K562 (cell line): ENCODE results near the gene ARHGAP10. TPM values are rescaled to one million over a fixed set of nuclear protein-coding genes. Genes with fewer than 3 reads are reported as not detected.

ENCODE experiments used
- ATAC-seq: fragments of 200-7000 bp; cut with Tn5 transposase; 3 replicates; pipeline ENCODE4 v1.9.1; 2020; ENCODE audit warnings: moderate library complexity
- BruUV-seq: library from RNA; stranded (reverse); fragments of 400-500 nt; replicated peaks from 2 replicates; lab custom pipeline; 2021; lab: Mats Ljungman, UMichigan
- CTCF ChIA-PET: fragments of 300-600 bp; formaldehyde crosslinking; extraction: SDS; loops from one replicate; lab custom pipeline; 2021; ENCODE audit warnings: low intra/inter-chr PET ratio; lab: Yijun Ruan, JAX
- POLR2A ChIA-PET: fragments of 300-600, 350-650 bp; sonication (Branson Sonifier 250); formaldehyde crosslinking; extraction: SDS; loops from one replicate; lab custom pipeline; 2021; ENCODE audit warnings: antibody characterized with exemption, inconsistent platforms; lab: Yijun Ruan, JAX
- DNase-seq, 4 experiments: peaks; one replicate each; pipeline versions ENCODE4 v3.0.0 to v3.0.0-alpha.2; 2011 to 2018; ENCODE audit warnings: low spot score in 3 of 4, mixed read lengths in 3 of 4; ENCODE audit errors: extremely low read depth in 1 of 4
- FAIRE-seq: peaks from 2 replicates; lab custom pipeline; 2011; peaks lifted over from hg19 to GRCh38; lab: Jason Lieb, UNC
- H2AFZ ChIP-seq: 2 replicates; pipeline ENCODE4 v1.6.0; 2011; ENCODE audit warnings: low read depth, low read length, control low read depth, inconsistent platforms
- H3K27ac ChIP-seq: fragments of 200-600 bp; 3 replicates; pipeline ENCODE4 v1.8.0; 2011; ENCODE audit warnings: low read depth, mild to moderate bottlenecking, control low read depth, inconsistent platforms, low read length, moderate library complexity, mixed read lengths; ENCODE audit errors: extremely low read depth
- H3K27me3 ChIP-seq, 2 experiments: fragments of 300-600 bp in 1 of 2; 2 replicates in 1 of 2; 3 replicates in 1 of 2; pipeline versions ENCODE4 v1.6.0 to v1.8.0; 2011; ENCODE audit warnings: inconsistent platforms in 2 of 2, low read length in 2 of 2, mild to moderate bottlenecking in 1 of 2, mixed read lengths in 1 of 2, moderate library complexity in 1 of 2; ENCODE audit not compliant: control insufficient read depth in 2 of 2, insufficient read depth in 2 of 2
- H3K36me3 ChIP-seq: fragments of 300-600 bp; 3 replicates; pipeline ENCODE4 v1.8.0; 2011; ENCODE audit warnings: mild to moderate bottlenecking, low read length, inconsistent platforms; ENCODE audit not compliant: control insufficient read depth, insufficient read depth
- H3K4me1 ChIP-seq, 2 experiments: fragments of 200-600 bp in 1 of 2; replicated peaks in 1 of 2; 2 replicates in 1 of 2; 3 replicates in 1 of 2; pipeline versions ENCODE4 v1.5.1 to v1.8.0; 2011; ENCODE audit warnings: inconsistent platforms in 2 of 2, low read length in 2 of 2, mild to moderate bottlenecking in 1 of 2, mixed read lengths in 1 of 2, moderate library complexity in 1 of 2; ENCODE audit not compliant: control insufficient read depth in 2 of 2, insufficient read depth in 2 of 2
- H3K4me2 ChIP-seq: 2 replicates; pipeline ENCODE4 v1.6.1; 2011; ENCODE audit warnings: low read length, control low read depth, inconsistent platforms, mixed read lengths; ENCODE audit not compliant: insufficient read depth
- H3K4me3 ChIP-seq: fragments of 200-600 bp; sonication (generic), shearing (Covaris generic); 2 replicates; pipeline ENCODE4 v1.5.1; 2016; ENCODE audit warnings: control low read depth, inconsistent platforms
- H3K79me2 ChIP-seq: fragments of 200-600 bp; 3 replicates; pipeline ENCODE4 v1.8.0; 2011; ENCODE audit warnings: low read length, inconsistent platforms; ENCODE audit not compliant: control insufficient read depth, insufficient read depth
- H3K9ac ChIP-seq, 2 experiments: 2 replicates each; pipeline versions ENCODE4 v1.6.0 to v1.6.1; 2011; ENCODE audit warnings: low read depth in 2 of 2, low read length in 2 of 2, control low read depth in 1 of 2, inconsistent platforms in 1 of 2, mild to moderate bottlenecking in 1 of 2, mixed read lengths in 1 of 2; ENCODE audit not compliant: insufficient read depth in 1 of 2
- H3K9me1 ChIP-seq: one replicate; pipeline ENCODE4 v1.6.0; 2011; ENCODE audit warnings: inconsistent platforms, mild to moderate bottlenecking, low read length, moderate library complexity; ENCODE audit not compliant: control insufficient read depth, insufficient read depth
- H3K9me3 ChIP-seq: replicated peaks from 2 replicates; pipeline ENCODE4 v1.5.1; 2011; ENCODE audit warnings: low read depth, low read length, inconsistent platforms; ENCODE audit not compliant: control insufficient read depth, insufficient read depth
- H4K20me1 ChIP-seq: replicated peaks from 2 replicates; pipeline ENCODE4 v1.6.1; 2011; ENCODE audit warnings: low read length, inconsistent platforms, mixed read lengths; ENCODE audit not compliant: control insufficient read depth, insufficient read depth
- CGGBP1 ChIP-seq: fragments of 250-450 bp; sonication (Bioruptor Pico); IDR thresholded peaks from 2 replicates; pipeline ENCODE4 v1.9.0; 2021; ENCODE audit warnings: mild to moderate bottlenecking
- E2F6 ChIP-seq, 2 experiments: IDR thresholded peaks; 2 replicates each; pipeline ENCODE4 v1.6.1; 2011; ENCODE audit warnings: borderline replicate concordance in 1 of 2, control low read depth in 1 of 2, low read depth in 1 of 2, low read length in 1 of 2, mild to moderate bottlenecking in 1 of 2, mixed read lengths in 1 of 2, moderate library complexity in 1 of 2; ENCODE audit not compliant: insufficient read depth in 1 of 2, insufficient read length in 1 of 2, poor library complexity in 1 of 2, severe bottlenecking in 1 of 2; ENCODE audit errors: extremely low read depth in 1 of 2
- E4F1 ChIP-seq: fragments of 250-450 bp; sonication (Bioruptor Pico); IDR thresholded peaks from 2 replicates; pipeline ENCODE4 v1.5.0; 2021; ENCODE audit warnings: mild to moderate bottlenecking, borderline replicate concordance
- MBD1 ChIP-seq: fragments of 250-450 bp; sonication (Bioruptor Pico); IDR thresholded peaks from 2 replicates; pipeline ENCODE4 v1.8.0; 2022; ENCODE audit warnings: inconsistent platforms
- MEIS2 ChIP-seq: fragments of 450-650 bp; IDR thresholded peaks from 2 replicates; pipeline ENCODE4 v1.6.1; 2014; ENCODE audit warnings: mild to moderate bottlenecking; ENCODE audit not compliant: partially characterized antibody
- SETDB1 ChIP-seq: IDR thresholded peaks from one replicate; pipeline ENCODE4 v1.6.1; 2012; ENCODE audit warnings: low read length, control low read depth, inconsistent platforms
- SIN3A ChIP-seq, 2 experiments: fragments of 150-350 bp in 1 of 2; IDR thresholded peaks; 2 replicates each; pipeline ENCODE4 v1.6.1; 2011 to 2016; ENCODE audit warnings: borderline replicate concordance in 2 of 2, low read depth in 2 of 2, low read length in 2 of 2, mild to moderate bottlenecking in 2 of 2, moderate library complexity in 2 of 2; ENCODE audit not compliant: control insufficient read depth in 1 of 2
- WGBS: fragments of 100-300 bp; shearing (Covaris generic); methylation state at CpG from one replicate; pipeline ENCODE4 v1.1.6; 2016; ENCODE audit warnings: low coverage, mixed read lengths; ENCODE audit not compliant: insufficient coverage; ENCODE audit errors: missing lambda C conversion rate; 5-methylcytosine and 5-hydroxymethylcytosine counted together
- in situ Hi-C: fragments of 300-500 bp; cut with MboI; formaldehyde crosslinking; loops from 4 replicates; pipeline ENCODE4 v1.15.0; 2018; ENCODE audit warnings: inconsistent platforms, mixed read lengths
- intact Hi-C: fragments of 100-400 bp; cut with micrococcal nuclease; formaldehyde crosslinking; loops from 2 replicates; pipeline ENCODE4 v1.14.2; 2022
- polyA plus RNA-seq, 8 experiments: library from polyadenylated mRNA; depleted of rRNA in 4 of 8; stranded (reverse) in 5 of 8; unstranded in 3 of 8; fragments of >200 nt; fragmentation: Nextera tagmentation in 2 of 8; fragmentation: Illumina TruSeq in 1 of 8; extraction: Ambion mirVana in 2 of 8; extraction: Trizol in 1 of 8; gene quantifications; 2 replicates each; pipeline versions ENCODE4 v1.2.1 to v1.2.3, GENCODE V29; 2011 to 2014; ENCODE audit warnings: inconsistent platforms in 1 of 8, missing spikeins in 1 of 8
- total RNA-seq, 7 experiments: library from RNA; depleted of rRNA in 6 of 7; stranded (reverse); fragments of >200 nt in 6 of 7; fragmentation: Illumina TruSeq in 2 of 7; extraction: Trizol in 2 of 7; gene quantifications; 2 replicates each; pipeline versions ENCODE4 v1.2.1 to v1.2.3, GENCODE V29; 2011 to 2021; ENCODE audit warnings: low replicate concordance in 1 of 7

ARHGAP10 gene
- total and polyA plus RNA-seq, 9 of the 15 experiments (the other 6 are each of a cell fraction or from before 2014, with no cell fraction given), result 0.03 to 0.22 (median 0.06) TPM; not detected in 3

GRCh38 chr4:147737623-147738022 lies 5.7 kb downstream of the ARHGAP10 start (continued):
- TF ChIP-seq CGGBP1 (CRISPR knock-in tag) (no peak), MBD1 (CRISPR knock-in tag) (no peak), E2F6 (IDR thresholded peaks at IDR 0.05; ENCODE audit: borderline replicate concordance in 1 of 2, extremely low read depth in 1 of 2, insufficient read depth in 1 of 2, insufficient read length in 1 of 2, low read depth in 1 of 2, low read length in 1 of 2, poor library complexity in 1 of 2, severe bottlenecking in 1 of 2) (no peak), SIN3A (IDR thresholded peaks at IDR 0.05; ENCODE audit: borderline replicate concordance in 2 of 2, control insufficient read depth in 1 of 2, low read depth in 2 of 2, low read length in 2 of 2) (no peak)

GRCh38 chr4:147739239-147739823 lies 7.4 kb downstream of the ARHGAP10 start:
- H3K4me3 ChIP-seq, result no peak overlapping the region
- no peaks in the 10 kb centered on the region for H3K9me1 ChIP-seq
- ChIA-PET CTCF (no interaction called here), POLR2A (no interaction called here)
- no TSS peak for BruUV-seq
- DNase-seq (no peak), ATAC-seq (no peak), FAIRE-seq (no peak)
- H3K9me3 ChIP-seq, result no peaks in the 10 kb centered on the region
- H2AFZ ChIP-seq, result no peak overlapping the region
- no peak overlapping the region for H3K27ac ChIP-seq
- H3K4me2 ChIP-seq, result no peak overlapping the region
- H4K20me1 ChIP-seq, result no peaks in the 10 kb centered on the region; the same call in 1 of the 2 replicates
- intact Hi-C loops, result no loop called here
- no peaks in the 10 kb centered on the region for H3K79me2 ChIP-seq
- in situ Hi-C loops, result no loop called here
- H3K4me1 ChIP-seq, result no peaks in the 10 kb centered on the region; a peak in 1 of 5 replicates
- WGBS, result 0% methylated on average over 4 of the region's 7 CpGs
- H3K36me3 ChIP-seq, result no peaks in the 10 kb centered on the region
- TF ChIP-seq SETDB1 (no peak), E4F1 (no peak), MEIS2 (peak; percentile 13)
- H3K9ac ChIP-seq, result no peak overlapping the region
- H3K27me3 ChIP-seq, result peaks cover 3% of the 10 kb centered on the region in 2 experiments; a peak in 3 of 5 replicates
